HepG2 (cell line): ENCODE results near the gene MRI1. TPM values are rescaled to one million over a fixed set of nuclear protein-coding genes. Genes with fewer than 3 reads are reported as not detected.
A peak's percentile ranks its signal among the peaks of the same experiment; 100 is the strongest.

Experiments used
- MYNN ChIP-seq: sonication (generic); formaldehyde crosslinking; IDR thresholded peaks from 2 replicates; pipeline ENCODE4 v1.4.0; 2020; ENCODE audit warnings: mild to moderate bottlenecking, low read depth, missing genetic modification reagents
- SRY ChIP-seq: sonication (generic); formaldehyde crosslinking; IDR thresholded peaks from 2 replicates; pipeline ENCODE4 v1.8.0; 2022; ENCODE audit warnings: mild to moderate bottlenecking, missing genetic modification reagents
- ZNF121 ChIP-seq: sonication (generic); formaldehyde crosslinking; IDR thresholded peaks from 2 replicates; pipeline ENCODE4 v1.5.0; 2020; ENCODE audit warnings: mild to moderate bottlenecking, missing genetic modification reagents
- ZNF792 ChIP-seq: IDR thresholded peaks from 2 replicates; pipeline ENCODE4 v1.6.1; 2016
- polyA plus RNA-seq, 8 experiments: library from polyadenylated mRNA; depleted of rRNA in 3 of 8; stranded (reverse) in 7 of 8; unstranded in 1 of 8; fragments of >200 nt; fragmentation: Illumina TruSeq in 4 of 8; extraction: Trizol in 4 of 8; gene quantifications; 2 replicates each; pipeline versions ENCODE4 v1.2.1 to v1.2.3, GENCODE V29; 2011 to 2016; ENCODE audit warnings: low read depth in 4 of 8, missing spikeins in 1 of 8, mixed read lengths in 1 of 8; ENCODE audit not compliant: insufficient read depth in 1 of 8
- total RNA-seq, 5 experiments: library from RNA; depleted of rRNA; stranded (reverse); fragments of >200 nt; fragmentation: Illumina TruSeq; extraction: Trizol; gene quantifications; 2 replicates each; pipeline ENCODE4 v1.2.3, GENCODE V29; 2016; ENCODE audit warnings: low read depth in 1 of 5
- TF ChIP-seq, protein P1 (sequence below): sonication (generic); formaldehyde crosslinking; IDR thresholded peaks from 2 replicates; pipeline ENCODE4 v1.8.0; 2022; ENCODE audit warnings: mild to moderate bottlenecking, missing genetic modification reagents, moderate library complexity
- TF ChIP-seq, protein P2 (sequence below): sonication (generic); formaldehyde crosslinking; IDR thresholded peaks from 2 replicates; pipeline ENCODE4 v1.5.0; 2020; ENCODE audit warnings: mild to moderate bottlenecking, missing genetic modification reagents
- TF ChIP-seq, protein P3 (sequence below): sonication (generic); formaldehyde crosslinking; IDR thresholded peaks from 2 replicates; pipeline ENCODE4 v1.4.0; 2020; ENCODE audit warnings: low read depth, missing genetic modification reagents

The MRI1 gene
- total and polyA plus RNA-seq, 2 of the 13 experiments (the other 11 are each of a cell fraction or from before 2014, with no cell fraction given) = 20.1 to 20.6 TPM

DNA sequence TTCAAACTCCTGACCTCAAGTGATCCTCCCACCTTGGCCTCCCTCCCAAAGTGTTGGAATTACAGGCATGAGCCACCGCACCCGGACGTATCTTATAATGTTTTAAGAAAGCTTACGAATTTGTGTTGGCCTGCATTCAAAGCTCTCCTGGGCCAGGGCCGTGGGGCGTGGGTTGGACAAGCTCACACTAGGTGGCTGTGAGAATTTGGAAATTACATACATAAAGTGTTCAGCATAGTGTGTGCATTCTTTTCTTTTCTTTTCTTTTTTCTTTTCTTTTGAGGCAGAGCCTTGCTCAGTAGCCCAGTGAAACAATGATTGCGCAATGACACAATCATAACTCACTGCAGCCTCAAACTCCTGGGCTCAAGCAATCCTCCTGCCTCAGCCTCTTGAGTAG lies 33.5 kb downstream of the MRI1 start (continued):
- TF ChIP-seq, protein P1, sequence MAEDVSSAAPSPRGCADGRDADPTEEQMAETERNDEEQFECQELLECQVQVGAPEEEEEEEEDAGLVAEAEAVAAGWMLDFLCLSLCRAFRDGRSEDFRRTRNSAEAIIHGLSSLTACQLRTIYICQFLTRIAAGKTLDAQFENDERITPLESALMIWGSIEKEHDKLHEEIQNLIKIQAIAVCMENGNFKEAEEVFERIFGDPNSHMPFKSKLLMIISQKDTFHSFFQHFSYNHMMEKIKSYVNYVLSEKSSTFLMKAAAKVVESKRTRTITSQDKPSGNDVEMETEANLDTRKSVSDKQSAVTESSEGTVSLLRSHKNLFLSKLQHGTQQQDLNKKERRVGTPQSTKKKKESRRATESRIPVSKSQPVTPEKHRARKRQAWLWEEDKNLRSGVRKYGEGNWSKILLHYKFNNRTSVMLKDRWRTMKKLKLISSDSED (CRISPR knock-in tag) = no peak
- TF ChIP-seq SRY (CRISPR knock-in tag) = no peak
- no peak for TF ChIP-seq MYNN (CRISPR knock-in tag)
- TF ChIP-seq, protein P2, sequence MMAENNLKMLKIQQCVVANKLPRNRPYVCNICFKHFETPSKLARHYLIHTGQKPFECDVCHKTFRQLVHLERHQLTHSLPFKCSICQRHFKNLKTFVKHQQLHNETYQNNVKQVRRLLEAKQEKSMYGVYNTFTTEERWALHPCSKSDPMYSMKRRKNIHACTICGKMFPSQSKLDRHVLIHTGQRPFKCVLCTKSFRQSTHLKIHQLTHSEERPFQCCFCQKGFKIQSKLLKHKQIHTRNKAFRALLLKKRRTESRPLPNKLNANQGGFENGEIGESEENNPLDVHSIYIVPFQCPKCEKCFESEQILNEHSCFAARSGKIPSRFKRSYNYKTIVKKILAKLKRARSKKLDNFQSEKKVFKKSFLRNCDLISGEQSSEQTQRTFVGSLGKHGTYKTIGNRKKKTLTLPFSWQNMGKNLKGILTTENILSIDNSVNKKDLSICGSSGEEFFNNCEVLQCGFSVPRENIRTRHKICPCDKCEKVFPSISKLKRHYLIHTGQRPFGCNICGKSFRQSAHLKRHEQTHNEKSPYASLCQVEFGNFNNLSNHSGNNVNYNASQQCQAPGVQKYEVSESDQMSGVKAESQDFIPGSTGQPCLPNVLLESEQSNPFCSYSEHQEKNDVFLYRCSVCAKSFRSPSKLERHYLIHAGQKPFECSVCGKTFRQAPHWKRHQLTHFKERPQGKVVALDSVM (CRISPR knock-in tag) = peak; percentile 94
- TF ChIP-seq, protein P3, sequence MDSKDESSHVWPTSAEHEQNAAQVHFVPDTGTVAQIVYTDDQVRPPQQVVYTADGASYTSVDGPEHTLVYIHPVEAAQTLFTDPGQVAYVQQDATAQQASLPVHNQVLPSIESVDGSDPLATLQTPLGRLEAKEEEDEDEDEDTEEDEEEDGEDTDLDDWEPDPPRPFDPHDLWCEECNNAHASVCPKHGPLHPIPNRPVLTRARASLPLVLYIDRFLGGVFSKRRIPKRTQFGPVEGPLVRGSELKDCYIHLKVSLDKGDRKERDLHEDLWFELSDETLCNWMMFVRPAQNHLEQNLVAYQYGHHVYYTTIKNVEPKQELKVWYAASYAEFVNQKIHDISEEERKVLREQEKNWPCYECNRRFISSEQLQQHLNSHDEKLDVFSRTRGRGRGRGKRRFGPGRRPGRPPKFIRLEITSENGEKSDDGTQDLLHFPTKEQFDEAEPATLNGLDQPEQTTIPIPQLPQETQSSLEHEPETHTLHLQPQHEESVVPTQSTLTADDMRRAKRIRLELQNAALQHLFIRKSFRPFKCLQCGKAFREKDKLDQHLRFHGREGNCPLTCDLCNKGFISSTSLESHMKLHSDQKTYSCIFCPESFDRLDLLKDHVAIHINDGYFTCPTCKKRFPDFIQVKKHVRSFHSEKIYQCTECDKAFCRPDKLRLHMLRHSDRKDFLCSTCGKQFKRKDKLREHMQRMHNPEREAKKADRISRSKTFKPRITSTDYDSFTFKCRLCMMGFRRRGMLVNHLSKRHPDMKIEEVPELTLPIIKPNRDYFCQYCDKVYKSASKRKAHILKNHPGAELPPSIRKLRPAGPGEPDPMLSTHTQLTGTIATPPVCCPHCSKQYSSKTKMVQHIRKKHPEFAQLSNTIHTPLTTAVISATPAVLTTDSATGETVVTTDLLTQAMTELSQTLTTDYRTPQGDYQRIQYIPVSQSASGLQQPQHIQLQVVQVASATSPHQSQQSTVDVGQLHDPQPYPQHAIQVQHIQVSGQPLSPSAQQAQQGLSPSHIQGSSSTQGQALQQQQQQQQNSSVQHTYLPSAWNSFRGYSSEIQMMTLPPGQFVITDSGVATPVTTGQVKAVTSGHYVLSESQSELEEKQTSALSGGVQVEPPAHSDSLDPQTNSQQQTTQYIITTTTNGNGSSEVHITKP (CRISPR knock-in tag) = no peak
- TF ChIP-seq ZNF792 (CRISPR knock-in tag) = no peak
- peak; percentile 52; the same call in 1 of the 2 replicates for TF ChIP-seq ZNF121 (CRISPR knock-in tag)
- TF ChIP-seq, all 625 proteins: peak for 6
